ENCODE results near the gene CCDC191.

Gene CCDC191, protein sequence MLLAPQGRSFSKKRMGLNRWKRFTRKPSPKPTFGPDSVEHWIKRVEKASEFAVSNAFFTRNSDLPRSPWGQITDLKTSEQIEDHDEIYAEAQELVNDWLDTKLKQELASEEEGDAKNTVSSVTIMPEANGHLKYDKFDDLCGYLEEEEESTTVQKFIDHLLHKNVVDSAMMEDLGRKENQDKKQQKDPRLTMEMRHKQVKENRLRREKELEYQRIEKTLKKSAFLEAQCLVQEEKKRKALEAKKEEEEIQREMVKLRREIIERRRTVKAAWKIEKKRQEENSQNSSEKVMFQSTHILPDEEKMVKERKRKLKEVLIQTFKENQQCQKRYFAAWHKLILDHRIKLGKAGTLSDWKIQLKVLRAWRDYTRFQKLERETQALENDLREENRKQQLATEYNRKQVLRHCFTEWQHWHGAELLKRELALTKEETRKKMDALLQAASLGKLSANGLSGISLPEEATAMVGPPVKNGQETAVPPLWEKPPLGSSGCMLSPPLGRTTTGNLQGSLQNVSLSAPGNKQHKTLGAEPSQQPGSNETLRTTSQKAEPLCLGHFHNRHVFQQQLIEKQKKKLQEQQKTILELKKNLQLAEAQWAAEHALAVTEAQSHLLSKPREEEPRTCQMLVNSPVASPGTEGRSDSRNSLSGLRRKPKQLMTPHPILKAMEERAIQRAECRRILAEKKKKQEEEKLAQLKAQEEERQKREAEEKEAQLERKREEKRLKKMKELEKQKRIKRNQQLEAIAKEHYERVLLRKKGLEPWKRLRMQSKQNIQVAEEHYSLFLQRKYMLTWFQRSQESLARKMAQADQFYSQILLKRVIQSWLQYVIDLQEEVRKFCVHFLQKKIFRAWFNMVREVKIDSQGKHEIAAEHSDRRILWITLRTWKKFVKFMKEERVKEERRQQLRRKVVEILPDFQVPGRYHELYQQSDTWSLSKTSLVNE

DNA sequence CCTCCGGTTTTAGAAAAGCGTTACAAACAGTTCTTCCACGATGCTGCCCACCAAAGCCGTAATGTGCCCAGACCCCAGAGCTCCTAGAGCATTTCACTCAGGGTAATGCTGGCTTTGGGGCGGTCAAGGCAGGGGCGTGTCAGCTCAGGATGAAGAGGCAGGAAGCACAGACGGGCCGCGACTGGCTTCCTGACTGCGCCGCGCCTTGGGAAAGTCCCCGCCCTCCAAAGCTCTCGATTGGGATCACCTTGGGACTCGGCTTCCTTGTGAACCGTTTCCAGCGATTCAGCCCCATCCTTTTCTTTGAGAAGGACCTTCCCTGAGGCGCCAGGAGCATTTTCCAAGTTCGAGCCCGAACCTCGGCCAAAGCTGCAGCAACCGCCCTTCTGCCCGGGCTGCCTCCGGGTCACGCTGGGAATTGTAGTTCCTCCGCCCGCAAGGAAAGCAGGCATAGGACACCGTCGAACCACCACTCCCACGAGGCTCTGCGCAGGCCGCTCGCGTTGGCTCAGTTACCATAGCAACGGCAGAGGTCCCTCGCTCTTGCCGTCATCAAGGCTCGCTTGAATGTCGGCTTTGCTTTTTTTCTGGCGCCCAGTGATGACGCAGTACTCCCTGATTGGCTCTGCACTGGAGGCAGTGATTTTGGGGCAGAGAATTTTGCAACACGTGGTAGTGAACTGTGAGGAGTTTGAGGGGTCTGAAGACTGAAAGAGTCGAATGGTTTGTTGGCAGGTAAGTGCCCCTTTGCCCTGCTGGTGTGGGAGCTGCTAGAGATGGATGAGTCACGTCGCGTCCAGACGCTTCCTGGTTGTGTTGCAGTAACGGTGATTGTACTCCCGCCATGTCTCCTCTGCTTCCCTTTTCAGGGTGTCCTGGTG is at the start of gene CCDC191, which contains the start of gene QTRT2:
CCDC191 (minus strand) TSS at position 397 of the 881 bp plus-strand sequence; CDS start at position 337, 60 bp downstream.
QTRT2 (plus strand) TSS at position 608 of the 881 bp plus-strand sequence. CDS start 8,521 bp downstream, outside the sequence.
- TF ChIP-seq ZNF8 (CRISPR knock-in tag; IDR thresholded peaks at IDR 0.05): no peak
- TF ChIP-seq ZFP30 (CRISPR knock-in tag; IDR thresholded peaks at IDR 0.05): no peak
- TF ChIP-seq PPARA (CRISPR knock-in tag; IDR thresholded peaks at IDR 0.05; ENCODE audit: borderline replicate concordance): no peak
- TF ChIP-seq BACH2 (CRISPR knock-in tag; IDR thresholded peaks at IDR 0.05; ENCODE audit: borderline replicate concordance): no peak
- TF ChIP-seq ESRRG (CRISPR knock-in tag; IDR thresholded peaks at IDR 0.05): no peak
- no peak for TF ChIP-seq OSR1 (CRISPR knock-in tag; IDR thresholded peaks at IDR 0.05)
- TF ChIP-seq RARB (CRISPR knock-in tag; IDR thresholded peaks at IDR 0.05): no peak
- no peak for TF ChIP-seq ISL1 (CRISPR knock-in tag; IDR thresholded peaks at IDR 0.05)
- TF ChIP-seq ZC3H10 (CRISPR knock-in tag; IDR thresholded peaks at IDR 0.05): no peak
- TF ChIP-seq ZNF70 (CRISPR knock-in tag; IDR thresholded peaks at IDR 0.05): no peak
- no peak for TF ChIP-seq TOX (CRISPR knock-in tag; IDR thresholded peaks at IDR 0.05; ENCODE audit: borderline replicate concordance)
- TF ChIP-seq ZFP3 (CRISPR knock-in tag; IDR thresholded peaks at IDR 0.05): no peak
- TF ChIP-seq, protein P1, sequence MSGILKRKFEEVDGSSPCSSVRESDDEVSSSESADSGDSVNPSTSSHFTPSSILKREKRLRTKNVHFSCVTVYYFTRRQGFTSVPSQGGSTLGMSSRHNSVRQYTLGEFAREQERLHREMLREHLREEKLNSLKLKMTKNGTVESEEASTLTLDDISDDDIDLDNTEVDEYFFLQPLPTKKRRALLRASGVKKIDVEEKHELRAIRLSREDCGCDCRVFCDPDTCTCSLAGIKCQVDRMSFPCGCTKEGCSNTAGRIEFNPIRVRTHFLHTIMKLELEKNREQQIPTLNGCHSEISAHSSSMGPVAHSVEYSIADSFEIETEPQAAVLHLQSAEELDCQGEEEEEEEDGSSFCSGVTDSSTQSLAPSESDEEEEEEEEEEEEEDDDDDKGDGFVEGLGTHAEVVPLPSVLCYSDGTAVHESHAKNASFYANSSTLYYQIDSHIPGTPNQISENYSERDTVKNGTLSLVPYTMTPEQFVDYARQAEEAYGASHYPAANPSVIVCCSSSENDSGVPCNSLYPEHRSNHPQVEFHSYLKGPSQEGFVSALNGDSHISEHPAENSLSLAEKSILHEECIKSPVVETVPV (CRISPR knock-in tag; IDR thresholded peaks at IDR 0.05): no peak
- TF ChIP-seq CSDC2 (CRISPR knock-in tag; IDR thresholded peaks at IDR 0.05): no peak
- TF ChIP-seq, protein P2, sequence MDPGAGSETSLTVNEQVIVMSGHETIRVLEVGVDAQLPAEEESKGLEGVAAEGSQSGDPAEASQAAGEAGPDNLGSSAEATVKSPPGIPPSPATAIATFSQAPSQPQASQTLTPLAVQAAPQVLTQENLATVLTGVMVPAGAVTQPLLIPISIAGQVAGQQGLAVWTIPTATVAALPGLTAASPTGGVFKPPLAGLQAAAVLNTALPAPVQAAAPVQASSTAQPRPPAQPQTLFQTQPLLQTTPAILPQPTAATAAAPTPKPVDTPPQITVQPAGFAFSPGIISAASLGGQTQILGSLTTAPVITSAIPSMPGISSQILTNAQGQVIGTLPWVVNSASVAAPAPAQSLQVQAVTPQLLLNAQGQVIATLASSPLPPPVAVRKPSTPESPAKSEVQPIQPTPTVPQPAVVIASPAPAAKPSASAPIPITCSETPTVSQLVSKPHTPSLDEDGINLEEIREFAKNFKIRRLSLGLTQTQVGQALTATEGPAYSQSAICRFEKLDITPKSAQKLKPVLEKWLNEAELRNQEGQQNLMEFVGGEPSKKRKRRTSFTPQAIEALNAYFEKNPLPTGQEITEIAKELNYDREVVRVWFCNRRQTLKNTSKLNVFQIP (CRISPR knock-in tag; IDR thresholded peaks at IDR 0.05; ENCODE audit: borderline replicate concordance, low read depth): no peak
- TF ChIP-seq SNAI2 (CRISPR knock-in tag; IDR thresholded peaks at IDR 0.05): no peak
- TF ChIP-seq ZNF565 (CRISPR knock-in tag; conservative IDR thresholded peaks at IDR 0.05; ENCODE audit: low read depth): no peak
- TF ChIP-seq, protein P3, sequence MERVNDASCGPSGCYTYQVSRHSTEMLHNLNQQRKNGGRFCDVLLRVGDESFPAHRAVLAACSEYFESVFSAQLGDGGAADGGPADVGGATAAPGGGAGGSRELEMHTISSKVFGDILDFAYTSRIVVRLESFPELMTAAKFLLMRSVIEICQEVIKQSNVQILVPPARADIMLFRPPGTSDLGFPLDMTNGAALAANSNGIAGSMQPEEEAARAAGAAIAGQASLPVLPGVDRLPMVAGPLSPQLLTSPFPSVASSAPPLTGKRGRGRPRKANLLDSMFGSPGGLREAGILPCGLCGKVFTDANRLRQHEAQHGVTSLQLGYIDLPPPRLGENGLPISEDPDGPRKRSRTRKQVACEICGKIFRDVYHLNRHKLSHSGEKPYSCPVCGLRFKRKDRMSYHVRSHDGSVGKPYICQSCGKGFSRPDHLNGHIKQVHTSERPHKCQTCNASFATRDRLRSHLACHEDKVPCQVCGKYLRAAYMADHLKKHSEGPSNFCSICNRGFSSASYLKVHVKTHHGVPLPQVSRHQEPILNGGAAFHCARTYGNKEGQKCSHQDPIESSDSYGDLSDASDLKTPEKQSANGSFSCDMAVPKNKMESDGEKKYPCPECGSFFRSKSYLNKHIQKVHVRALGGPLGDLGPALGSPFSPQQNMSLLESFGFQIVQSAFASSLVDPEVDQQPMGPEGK (CRISPR knock-in tag; IDR thresholded peaks at IDR 0.05; ENCODE audit: borderline replicate concordance): no peak
- TF ChIP-seq, protein P4, sequence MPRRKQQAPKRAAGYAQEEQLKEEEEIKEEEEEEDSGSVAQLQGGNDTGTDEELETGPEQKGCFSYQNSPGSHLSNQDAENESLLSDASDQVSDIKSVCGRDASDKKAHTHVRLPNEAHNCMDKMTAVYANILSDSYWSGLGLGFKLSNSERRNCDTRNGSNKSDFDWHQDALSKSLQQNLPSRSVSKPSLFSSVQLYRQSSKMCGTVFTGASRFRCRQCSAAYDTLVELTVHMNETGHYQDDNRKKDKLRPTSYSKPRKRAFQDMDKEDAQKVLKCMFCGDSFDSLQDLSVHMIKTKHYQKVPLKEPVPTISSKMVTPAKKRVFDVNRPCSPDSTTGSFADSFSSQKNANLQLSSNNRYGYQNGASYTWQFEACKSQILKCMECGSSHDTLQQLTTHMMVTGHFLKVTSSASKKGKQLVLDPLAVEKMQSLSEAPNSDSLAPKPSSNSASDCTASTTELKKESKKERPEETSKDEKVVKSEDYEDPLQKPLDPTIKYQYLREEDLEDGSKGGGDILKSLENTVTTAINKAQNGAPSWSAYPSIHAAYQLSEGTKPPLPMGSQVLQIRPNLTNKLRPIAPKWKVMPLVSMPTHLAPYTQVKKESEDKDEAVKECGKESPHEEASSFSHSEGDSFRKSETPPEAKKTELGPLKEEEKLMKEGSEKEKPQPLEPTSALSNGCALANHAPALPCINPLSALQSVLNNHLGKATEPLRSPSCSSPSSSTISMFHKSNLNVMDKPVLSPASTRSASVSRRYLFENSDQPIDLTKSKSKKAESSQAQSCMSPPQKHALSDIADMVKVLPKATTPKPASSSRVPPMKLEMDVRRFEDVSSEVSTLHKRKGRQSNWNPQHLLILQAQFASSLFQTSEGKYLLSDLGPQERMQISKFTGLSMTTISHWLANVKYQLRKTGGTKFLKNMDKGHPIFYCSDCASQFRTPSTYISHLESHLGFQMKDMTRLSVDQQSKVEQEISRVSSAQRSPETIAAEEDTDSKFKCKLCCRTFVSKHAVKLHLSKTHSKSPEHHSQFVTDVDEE (CRISPR knock-in tag; IDR thresholded peaks at IDR 0.05): no peak
- peak; percentile 99 for ATAC-seq

DNA sequence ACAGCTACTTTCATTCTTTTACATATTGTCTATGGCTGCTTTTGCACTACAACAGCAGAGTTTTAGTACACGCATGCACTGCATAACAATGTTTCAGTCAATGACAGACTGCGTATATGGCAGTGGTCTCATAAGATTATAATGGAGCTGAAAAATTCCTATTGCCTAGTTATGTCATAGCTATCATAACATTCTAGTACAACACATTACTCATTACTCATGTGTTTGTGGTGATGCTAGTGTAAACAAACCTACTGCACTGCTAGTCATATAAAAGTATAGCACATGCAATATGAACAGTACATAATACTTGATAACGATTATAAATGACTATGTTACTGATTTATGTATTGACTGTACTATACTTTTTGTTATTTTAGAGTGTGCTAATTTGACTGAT is 48.1 kb upstream of the CCDC191 start:
- ATAC-seq: no peak
- TF ChIP-seq ISL1 (CRISPR knock-in tag; IDR thresholded peaks at IDR 0.05): no peak
- TF ChIP-seq, protein P4 (CRISPR knock-in tag; IDR thresholded peaks at IDR 0.05): no peak
- no peak for TF ChIP-seq GLIS3 (CRISPR knock-in tag; IDR thresholded peaks at IDR 0.05)
- TF ChIP-seq RARB (CRISPR knock-in tag; IDR thresholded peaks at IDR 0.05): no peak
- no peak for TF ChIP-seq TCF4 (CRISPR knock-in tag; IDR thresholded peaks at IDR 0.05; ENCODE audit: borderline replicate concordance)
- TF ChIP-seq ZNF565 (CRISPR knock-in tag; conservative IDR thresholded peaks at IDR 0.05; ENCODE audit: low read depth): no peak
- TF ChIP-seq TOX (CRISPR knock-in tag; IDR thresholded peaks at IDR 0.05; ENCODE audit: borderline replicate concordance): no peak
- TF ChIP-seq ZNF70 (CRISPR knock-in tag; IDR thresholded peaks at IDR 0.05): no peak
- no peak for TF ChIP-seq SNAI2 (CRISPR knock-in tag; IDR thresholded peaks at IDR 0.05)
- TF ChIP-seq ZFP30 (CRISPR knock-in tag; IDR thresholded peaks at IDR 0.05): no peak
- no peak for TF ChIP-seq CSDC2 (CRISPR knock-in tag; IDR thresholded peaks at IDR 0.05)
- TF ChIP-seq, protein P3 (CRISPR knock-in tag; IDR thresholded peaks at IDR 0.05; ENCODE audit: borderline replicate concordance): no peak
- no peak for TF ChIP-seq ZC3H10 (CRISPR knock-in tag; IDR thresholded peaks at IDR 0.05)
- no peak for TF ChIP-seq ESRRG (CRISPR knock-in tag; IDR thresholded peaks at IDR 0.05)
- no peak for TF ChIP-seq ZFP3 (CRISPR knock-in tag; IDR thresholded peaks at IDR 0.05)
- TF ChIP-seq ZNF8 (CRISPR knock-in tag; IDR thresholded peaks at IDR 0.05): no peak
